Measurements from ENCODE around the gene FZR1. TPM values are rescaled to one million over a fixed set of nuclear protein-coding genes. Genes with fewer than 3 reads are reported as not detected.

The FZR1 gene
- total RNA-seq, 2 donors from 2014 or later = 32.2 to 64.9 TPM

DNA sequence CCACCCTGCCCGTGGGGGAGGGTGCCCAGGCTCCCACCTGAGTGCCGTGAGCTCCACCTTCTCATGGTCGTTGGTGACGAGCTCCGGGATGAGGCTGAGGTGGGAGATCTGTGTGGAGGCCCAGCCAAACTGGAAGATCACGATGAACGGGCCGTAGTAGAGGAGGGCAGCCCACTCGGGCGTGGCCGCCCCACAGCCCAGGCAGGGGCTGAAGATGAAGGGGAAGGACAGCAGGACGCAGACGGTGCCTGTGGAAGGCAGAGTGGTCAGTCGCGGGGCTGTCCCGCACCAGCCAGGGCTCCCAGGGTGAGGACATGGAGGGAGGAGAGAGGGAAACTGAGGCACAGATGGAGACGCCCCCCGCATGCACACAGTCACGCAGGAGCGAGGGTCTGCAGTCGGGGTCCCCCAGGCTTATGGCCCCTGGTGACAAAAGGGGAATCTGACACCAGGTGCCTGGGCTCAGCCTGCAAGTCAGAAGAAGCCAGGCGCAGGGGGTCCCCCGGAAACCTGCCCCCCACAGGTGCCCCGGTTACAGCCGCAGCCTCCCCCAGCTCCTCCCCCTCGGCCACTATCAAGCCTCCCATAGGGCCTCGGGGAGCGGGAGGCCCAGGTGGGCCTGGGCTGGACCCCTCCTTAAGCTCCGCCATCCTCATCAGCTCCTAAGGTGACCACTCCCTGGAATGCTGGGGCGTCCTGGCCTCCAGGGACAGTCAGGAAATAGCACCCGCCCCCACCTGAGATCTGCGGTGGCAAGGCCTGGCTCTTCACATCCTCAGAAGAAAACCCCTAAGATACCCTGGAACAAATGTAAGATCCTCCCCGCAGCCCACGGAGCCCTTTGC, 45.1 kb downstream of the FZR1 start:
- DNase-seq (ENCODE audit: low spot score) = no peak
- WGBS = 92% methylated on average over 31 of the region's 34 CpGs
- Histone ChIP-seq H3K27me3 (replicated peaks; ENCODE audit: insufficient read depth) (no peaks in the 10 kb centered on the region), H3K4me3 (no peak overlapping the region), H3K27ac (no peak overlapping the region), H3K9me3 (no peaks in the 10 kb centered on the region), H3K4me1 (replicated peaks) (no peaks in the 10 kb centered on the region), H3K36me3 (no peaks in the 10 kb centered on the region)
- TF ChIP-seq POLR2A (IDR thresholded peaks at IDR 0.05) (no peak), POLR2AphosphoS5 (IDR thresholded peaks at IDR 0.05) (no peak)
- TF ChIP-seq, protein P1, sequence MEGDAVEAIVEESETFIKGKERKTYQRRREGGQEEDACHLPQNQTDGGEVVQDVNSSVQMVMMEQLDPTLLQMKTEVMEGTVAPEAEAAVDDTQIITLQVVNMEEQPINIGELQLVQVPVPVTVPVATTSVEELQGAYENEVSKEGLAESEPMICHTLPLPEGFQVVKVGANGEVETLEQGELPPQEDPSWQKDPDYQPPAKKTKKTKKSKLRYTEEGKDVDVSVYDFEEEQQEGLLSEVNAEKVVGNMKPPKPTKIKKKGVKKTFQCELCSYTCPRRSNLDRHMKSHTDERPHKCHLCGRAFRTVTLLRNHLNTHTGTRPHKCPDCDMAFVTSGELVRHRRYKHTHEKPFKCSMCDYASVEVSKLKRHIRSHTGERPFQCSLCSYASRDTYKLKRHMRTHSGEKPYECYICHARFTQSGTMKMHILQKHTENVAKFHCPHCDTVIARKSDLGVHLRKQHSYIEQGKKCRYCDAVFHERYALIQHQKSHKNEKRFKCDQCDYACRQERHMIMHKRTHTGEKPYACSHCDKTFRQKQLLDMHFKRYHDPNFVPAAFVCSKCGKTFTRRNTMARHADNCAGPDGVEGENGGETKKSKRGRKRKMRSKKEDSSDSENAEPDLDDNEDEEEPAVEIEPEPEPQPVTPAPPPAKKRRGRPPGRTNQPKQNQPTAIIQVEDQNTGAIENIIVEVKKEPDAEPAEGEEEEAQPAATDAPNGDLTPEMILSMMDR (IDR thresholded peaks at IDR 0.05) = no peak
- intact Hi-C loops (cut with DNase I) = no loop called here

DNA sequence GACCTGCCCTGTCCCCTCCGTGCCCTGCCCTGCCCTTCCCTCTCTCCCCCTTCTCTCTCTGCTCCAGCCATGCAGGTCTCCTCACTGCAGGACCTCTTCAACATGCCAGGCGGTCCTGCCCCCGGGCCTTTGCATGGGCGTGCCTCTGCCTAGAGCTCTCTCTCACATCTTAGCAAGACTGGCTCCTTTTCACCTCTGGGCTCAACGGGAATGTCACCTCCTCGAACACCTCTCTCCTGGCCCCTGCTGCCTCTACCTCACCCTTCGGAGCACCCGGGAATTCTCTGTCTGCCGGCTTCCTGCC, 45.6 kb downstream of the FZR1 start:
- intact Hi-C loops (cut with DNase I) = no loop called here
- no peak overlapping the region for H3K27ac ChIP-seq
- no peaks in the 10 kb centered on the region for H3K27me3 ChIP-seq (replicated peaks; ENCODE audit: insufficient read depth)
- no peaks in the 10 kb centered on the region for H3K4me1 ChIP-seq (replicated peaks)
- no peaks in the 10 kb centered on the region for H3K36me3 ChIP-seq
- no peak for DNase-seq (ENCODE audit: low spot score)
- no peaks in the 10 kb centered on the region for H3K9me3 ChIP-seq
- WGBS = 82% methylated on average over 9 of the region's 9 CpGs
- no peak overlapping the region for H3K4me3 ChIP-seq
- TF ChIP-seq, protein P1 (IDR thresholded peaks at IDR 0.05) = no peak
- TF ChIP-seq POLR2AphosphoS5 (IDR thresholded peaks at IDR 0.05) = no peak
- TF ChIP-seq POLR2A (IDR thresholded peaks at IDR 0.05) = no peak

DNA sequence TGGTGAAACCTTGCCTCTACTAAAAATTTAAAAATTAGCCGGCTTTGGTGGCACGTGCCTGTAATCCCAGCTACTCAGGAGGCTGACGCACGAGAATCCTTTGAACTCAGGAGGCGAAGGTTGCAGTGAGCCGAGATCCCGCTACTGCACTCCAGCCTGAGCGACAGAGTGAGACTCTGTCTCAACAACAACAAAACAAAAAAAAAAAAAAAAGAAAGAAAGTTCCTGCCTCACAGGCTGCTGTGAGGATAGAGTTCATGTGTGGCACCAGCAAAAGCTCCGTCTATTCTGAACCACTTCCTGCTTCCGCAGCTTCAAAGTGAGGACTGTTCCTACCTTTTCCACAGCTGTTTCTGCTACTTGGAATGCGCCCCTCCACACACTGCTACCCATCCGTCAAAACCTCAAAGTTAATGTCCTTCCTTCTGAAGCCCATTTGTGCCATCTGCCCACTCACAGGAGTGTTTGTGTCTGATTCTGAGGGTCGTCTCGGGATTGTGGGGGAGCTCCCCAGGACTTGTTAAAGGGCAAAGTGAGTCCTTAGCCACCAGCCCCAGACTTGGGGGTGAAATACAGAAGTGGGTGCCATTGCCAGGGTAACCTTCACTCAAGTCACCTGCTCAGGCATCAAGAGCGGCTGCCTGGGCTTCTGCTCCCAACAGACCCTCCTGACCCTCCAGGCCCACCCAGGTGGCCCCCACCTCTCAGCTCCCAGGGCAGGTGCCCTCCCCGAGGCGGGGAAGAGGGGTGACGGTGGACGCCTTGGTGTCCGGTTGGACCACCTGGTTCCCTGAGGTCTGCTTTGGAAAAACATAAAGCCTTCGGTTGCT, 48.4 kb downstream of the FZR1 start:
- Histone ChIP-seq H3K4me3 (no peak overlapping the region), H3K36me3 (no peaks in the 10 kb centered on the region), H3K4me1 (replicated peaks) (no peaks in the 10 kb centered on the region), H3K9me3 (no peaks in the 10 kb centered on the region), H3K27ac (no peak overlapping the region), H3K27me3 (replicated peaks; ENCODE audit: insufficient read depth) (no peaks in the 10 kb centered on the region)
- WGBS = 86% methylated on average over 21 of the region's 21 CpGs
- no peak for TF ChIP-seq POLR2AphosphoS5 (IDR thresholded peaks at IDR 0.05)
- TF ChIP-seq, protein P1 (IDR thresholded peaks at IDR 0.05) = no peak
- no peak for TF ChIP-seq POLR2A (IDR thresholded peaks at IDR 0.05)
- intact Hi-C loops (cut with DNase I) = no loop called here
- DNase-seq (ENCODE audit: low spot score) = no peak

DNA sequence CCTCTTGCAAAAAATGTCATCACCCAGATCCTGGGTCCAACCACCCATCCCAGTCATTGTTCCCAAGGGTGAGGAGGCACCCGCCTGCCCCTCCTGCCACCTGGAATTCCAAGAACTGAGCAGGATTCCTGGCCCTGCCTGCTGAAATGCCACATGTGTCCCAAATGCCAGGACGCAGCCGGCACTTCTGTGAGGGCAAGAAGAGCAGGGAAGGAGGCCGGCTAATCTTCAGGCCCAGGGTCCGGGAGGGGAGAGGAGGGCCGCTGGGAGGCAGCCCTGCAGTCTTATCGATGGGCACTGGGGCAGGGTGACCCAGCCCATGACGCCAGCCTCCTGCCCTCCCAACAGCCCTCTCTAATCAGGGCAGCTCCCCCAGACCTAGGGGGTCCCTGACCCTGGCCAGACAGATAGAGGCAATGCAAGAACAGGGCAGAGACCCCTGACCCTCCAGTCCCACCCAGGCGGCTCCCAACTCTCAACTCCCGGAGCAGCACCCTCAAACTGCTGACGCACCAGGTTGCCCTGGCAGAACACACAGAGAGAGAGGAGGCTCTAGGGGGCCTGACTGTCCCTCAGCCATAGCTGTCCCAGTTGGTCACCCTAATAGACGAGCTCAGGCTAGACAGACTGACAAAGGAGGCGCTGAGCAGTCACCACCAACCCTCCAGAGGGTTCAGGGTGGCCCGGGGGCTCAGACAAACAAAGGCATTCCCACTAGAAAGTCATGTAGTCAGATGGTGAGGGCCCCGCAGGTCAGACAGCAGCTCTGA, 49.7 kb downstream of the FZR1 start:
- H3K27me3 ChIP-seq (replicated peaks; ENCODE audit: insufficient read depth) = no peaks in the 10 kb centered on the region
- 84% methylated on average over 15 of the region's 15 CpGs for WGBS
- no peaks in the 10 kb centered on the region for H3K9me3 ChIP-seq
- peak overlapping the region in 1 of 2 donors; percentile 79 for H3K4me3 ChIP-seq
- intact Hi-C loops (cut with DNase I) = loop anchor here (2.0 kb wide), 1 partner anchor 17 kb away; the partner anchor contains the start of gene HMG20B
- TF ChIP-seq POLR2A (IDR thresholded peaks at IDR 0.05) = no peak
- TF ChIP-seq POLR2AphosphoS5 (IDR thresholded peaks at IDR 0.05) = no peak
- TF ChIP-seq, protein P1 (IDR thresholded peaks at IDR 0.05) = no peak
- H3K36me3 ChIP-seq = no peaks in the 10 kb centered on the region
- no peaks in the 10 kb centered on the region for H3K4me1 ChIP-seq (replicated peaks)
- DNase-seq (ENCODE audit: low spot score) = no peak
- H3K27ac ChIP-seq = no peak overlapping the region

All from prostate gland (tissue), 2 donors.